HEK293T (cell line): ENCODE data around the gene SCN3B.

Experiments
- ARNT ChIP-seq: fragments of 450-650 bp; IDR thresholded peaks from 2 replicates; pipeline ENCODE4 v1.6.1; 2017; ENCODE audit warnings: mild to moderate bottlenecking
- HDGF ChIP-seq: fragments of 450-650 bp; IDR thresholded peaks from 2 replicates; pipeline ENCODE4 v1.6.1; 2017; ENCODE audit warnings: antibody characterized with exemption, borderline replicate concordance
- L3MBTL2 ChIP-seq: fragments of 450-650 bp; conservative IDR thresholded peaks from 2 replicates; pipeline ENCODE4 v1.6.1; 2016; ENCODE audit warnings: mild to moderate bottlenecking
- LEF1 ChIP-seq: fragments of 450-650 bp; IDR thresholded peaks from 2 replicates; pipeline ENCODE4 v1.6.1; 2017; ENCODE audit warnings: mild to moderate bottlenecking, borderline replicate concordance
- SP1 ChIP-seq: fragments of 450-650 bp; IDR thresholded peaks from 2 replicates; pipeline ENCODE4 v1.6.1; 2017
- SUZ12 ChIP-seq: fragments of 450-650 bp; IDR thresholded peaks from 2 replicates; pipeline ENCODE4 v1.6.1; 2016; ENCODE audit warnings: mild to moderate bottlenecking
- TARDBP ChIP-seq: fragments of 450-650 bp; IDR thresholded peaks from 2 replicates; pipeline ENCODE4 v1.6.1; 2016

DNA sequence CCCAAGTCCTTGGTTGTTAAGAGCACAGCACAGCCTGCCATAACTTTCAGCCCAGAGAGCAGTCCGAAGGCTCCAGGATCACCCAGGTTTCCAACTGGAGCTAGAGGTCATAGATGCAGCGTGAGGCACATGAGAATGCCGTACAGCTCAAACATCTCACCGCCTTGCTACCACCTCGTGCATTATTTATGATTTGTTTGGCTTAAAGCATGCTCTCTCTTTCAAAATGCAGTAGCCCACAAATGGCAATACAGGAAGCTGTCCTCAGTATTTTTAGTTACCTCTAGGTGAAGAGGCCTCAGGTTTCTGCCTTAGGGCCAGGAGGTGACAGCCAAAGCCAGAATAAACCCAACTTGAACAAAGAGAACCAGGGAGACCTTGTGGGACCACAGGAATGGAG is 14.4 kb downstream of the SCN3B start:
- no peak for TF ChIP-seq LEF1
- TF ChIP-seq TARDBP = no peak
- TF ChIP-seq SP1 = no peak
- TF ChIP-seq SUZ12 = no peak
- TF ChIP-seq HDGF = no peak
- TF ChIP-seq L3MBTL2 = no peak
- TF ChIP-seq ARNT = no peak
